Erythroblast (primary cell): ENCODE measurements around the gene SLC9A3.

ENCODE experiments used
- GATA1 ChIP-seq: IDR thresholded peaks from 2 replicates; pipeline ENCODE4 v1.6.1; 2011; ENCODE audit warnings: low read depth, mild to moderate bottlenecking, control low read depth, low read length, moderate library complexity
- POLR2A ChIP-seq: IDR thresholded peaks from 2 replicates; pipeline ENCODE4 v1.6.1; 2011; ENCODE audit warnings: mild to moderate bottlenecking, low read length

DNA sequence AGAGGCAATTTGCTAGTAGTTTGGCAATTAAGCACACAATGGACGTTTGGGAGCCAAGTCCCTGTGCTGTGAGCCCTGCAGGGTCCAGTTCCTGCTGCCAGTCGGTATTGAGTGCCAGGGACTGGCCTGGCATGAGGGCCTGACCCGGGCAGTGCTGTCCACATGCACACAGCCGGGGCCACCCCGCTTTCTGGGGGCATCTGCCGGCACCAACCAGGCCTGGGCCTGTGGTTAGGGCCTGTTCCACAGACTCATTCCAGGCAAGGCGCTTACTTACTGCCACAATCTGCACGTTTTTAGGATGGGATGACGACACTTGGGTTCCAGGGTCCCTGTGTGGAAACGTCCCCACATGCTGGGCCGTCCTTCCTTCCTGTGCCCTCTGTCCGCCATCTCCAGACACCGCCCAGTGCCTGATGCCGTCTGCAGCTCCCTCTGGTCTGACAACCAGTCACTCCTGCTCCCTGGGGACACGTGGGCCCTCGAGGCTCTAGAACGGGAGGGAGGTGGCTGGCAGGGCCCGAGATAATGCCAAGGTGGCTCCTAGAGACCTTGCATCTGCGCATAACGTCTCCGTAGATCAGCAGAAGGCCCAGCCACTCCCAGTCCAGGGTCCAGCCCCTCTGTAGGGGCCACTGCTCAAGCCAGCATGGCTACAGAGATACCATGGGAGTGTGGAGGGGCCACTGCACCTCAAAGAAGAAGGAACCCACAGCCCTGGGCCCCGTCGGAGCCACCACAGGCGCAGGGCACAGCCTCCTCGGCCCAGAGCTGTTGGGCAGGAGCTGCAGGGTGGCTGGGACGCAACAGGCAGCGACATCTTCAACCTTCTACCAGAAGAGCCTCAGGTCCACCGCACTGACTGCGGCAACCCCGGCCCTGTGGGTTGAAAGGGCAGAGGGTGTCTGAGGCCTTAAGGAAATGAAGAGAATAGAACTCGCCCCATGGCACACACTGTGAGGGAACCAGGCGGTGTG, 24.7 kb downstream of the SLC9A3 start:
- TF ChIP-seq POLR2A = no peak
- TF ChIP-seq GATA1 = no peak
